ENCODE measurements around the gene DDO.

GRCh38 chr6:110342759-110343158 is 72.6 kb downstream of the DDO start:
- TF ChIP-seq CTCF (IDR thresholded peaks at IDR 0.05) (no peak), POLR2A (IDR thresholded peaks at IDR 0.05) (no peak)
